ENCODE measurements around the gene RBM20.

- TF ChIP-seq ESRRA (CRISPR knock-in tag; IDR thresholded peaks at IDR 0.05; ENCODE audit: low read depth) (no peak), KAT7 (CRISPR knock-in tag; IDR thresholded peaks at IDR 0.05; ENCODE audit: borderline replicate concordance) (no peak), REST (IDR thresholded peaks at IDR 0.05; ENCODE audit: borderline replicate concordance in 1 of 2, low read depth in 1 of 2, low read length in 2 of 2) (no peak), ATF6 (CRISPR knock-in tag; conservative IDR thresholded peaks at IDR 0.05) (no peak), ZNF280D (CRISPR knock-in tag; IDR thresholded peaks at IDR 0.05) (no peak), ZNF569 (CRISPR knock-in tag; IDR thresholded peaks at IDR 0.05; ENCODE audit: borderline replicate concordance) (no peak), MLX (CRISPR knock-in tag; IDR thresholded peaks at IDR 0.05) (no peak)
Measured at GRCh38 chr10:110704906-110705476, 60.9 kb downstream of the RBM20 start.
